ENCODE data around the gene RAB12. TPM values are rescaled to one million over a fixed set of nuclear protein-coding genes. Genes with fewer than 3 reads are reported as not detected.

Gene RAB12
- total RNA-seq, 1 donor from 2014 or later: 50.0 TPM

- peak; percentile 14 for DNase-seq (ENCODE audit: low spot score)
These were observed 75.3 kb downstream of the RAB12 start for GRCh38 chr18:8684577-8684976.

- peak; percentile 73 for DNase-seq (ENCODE audit: low spot score)
These were observed 76.1 kb downstream of the RAB12 start for GRCh38 chr18:8685141-8685913.

GRCh38 chr18:8685914-8686216 is 76.6 kb downstream of the RAB12 start:
- peak; percentile 37 for DNase-seq (ENCODE audit: low spot score)

GRCh38 chr18:8686611-8687010 is 77.4 kb downstream of the RAB12 start:
- peak; percentile 29 for DNase-seq (ENCODE audit: low spot score)

- DNase-seq (ENCODE audit: low spot score): no peak
These were observed 79.1 kb downstream of the RAB12 start for GRCh38 chr18:8688216-8688800.

GRCh38 chr18:8688816-8689215 is 79.6 kb downstream of the RAB12 start:
- DNase-seq (ENCODE audit: low spot score): no peak

Other genes with a start within 250 kb of the RAB12 start
- gene MTCL1, start 96.1 kb downstream of the RAB12 start, total RNA-seq: 150 TPM